Measurements from ENCODE around the gene FAM24B. TPM values are rescaled to one million over a fixed set of nuclear protein-coding genes. Genes with fewer than 3 reads are reported as not detected.

The FAM24B gene
- total RNA-seq, 2 experiments from 2014 or later = 9.3 to 11.0 TPM

DNA sequence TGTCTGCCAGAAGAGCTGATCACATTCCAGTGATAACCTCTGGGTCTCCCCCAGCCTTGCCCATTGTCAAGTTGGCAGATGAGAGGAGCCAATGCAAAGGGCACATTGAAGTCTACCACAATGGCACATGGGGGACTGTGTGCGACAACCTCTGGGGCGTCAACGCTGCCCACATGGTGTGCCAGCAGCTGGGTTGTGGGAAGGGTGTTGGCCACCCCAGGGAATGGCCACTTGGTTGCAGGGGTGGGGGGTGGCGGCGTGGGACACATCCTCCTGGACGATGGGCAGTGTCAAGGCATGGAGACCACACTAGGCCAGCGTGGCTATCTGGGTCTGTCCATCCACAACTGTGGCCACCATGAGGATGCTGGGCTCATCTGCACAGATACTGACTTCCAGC, 77.1 kb downstream of the FAM24B start:
- DNase-seq = no peak
- ChIA-PET POLR2A (no interaction called here), CTCF (no interaction called here)
- H3K9me3 Mint-ChIP-seq (ENCODE audit: insufficient read depth) = no peaks in the 10 kb centered on the region
- no peaks in the 10 kb centered on the region for H3K27me3 Mint-ChIP-seq (ENCODE audit: low read depth)
- no peaks in the 10 kb centered on the region for H3K36me3 Mint-ChIP-seq (ENCODE audit: low read depth)
- H3K4me1 Mint-ChIP-seq (ENCODE audit: low read depth) = no peaks in the 10 kb centered on the region
- no peak overlapping the region for H3K4me3 Mint-ChIP-seq
- H3K27ac Mint-ChIP-seq = no peak overlapping the region
- ATAC-seq = no peak

Other genes starting within 250 kb of the FAM24B start
- not detected for gene C10orf120, start 179.7 kb downstream of the FAM24B start, total RNA-seq
- 1 to 10 TPM; 2.8 to 3.1 TPM for gene CUZD1, start 33.7 kb downstream of the FAM24B start, total RNA-seq
- gene FAM24A, start 31.0 kb upstream of the FAM24B start, total RNA-seq = not detected
- 10 to 100 TPM; 11.5 to 12.7 TPM for gene C10orf88, start 74.6 kb upstream of the FAM24B start, total RNA-seq
- 1 to 10 TPM; 3.2 to 4.0 TPM for gene PSTK, start 100.8 kb upstream of the FAM24B start, total RNA-seq
- gene IKZF5, start 129.2 kb upstream of the FAM24B start, total RNA-seq = 10 to 100 TPM; 12.1 to 12.5 TPM
- 10 to 100 TPM; 15.4 to 17.3 TPM for gene ACADSB, start 129.4 kb upstream of the FAM24B start, total RNA-seq